ENCODE measurements around the gene MAPK7. TPM values are rescaled to one million over a fixed set of nuclear protein-coding genes. Genes with fewer than 3 reads are reported as not detected.

Gene MAPK7
- total and polyA plus RNA-seq, 2 of the 4 experiments (the other 2 are of a cell fraction): 9.7 to 25.4 TPM

DNA sequence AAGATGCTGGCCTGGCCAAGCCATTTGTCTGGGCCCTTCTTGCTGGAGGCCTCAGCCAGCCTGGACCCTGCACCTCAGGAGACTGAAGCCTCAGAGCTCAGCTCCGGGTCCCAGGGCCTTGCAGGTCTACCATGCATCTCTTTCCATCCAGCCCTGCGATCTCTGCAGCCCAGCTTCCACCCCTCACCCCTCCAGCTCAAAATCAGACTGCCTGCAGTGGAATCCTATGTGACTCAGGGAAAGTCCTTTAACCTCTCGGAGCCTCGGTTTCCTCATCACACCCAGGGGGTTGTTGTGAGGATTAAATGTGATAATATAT lies 12.8 kb upstream of the MAPK7 start:
- Histone ChIP-seq H3K23ac (ENCODE audit: low read depth, low read length) (no peak overlapping the region), H3K4me2 (ENCODE audit: low read depth, low read length) (no peak overlapping the region), H3K4me1 (ENCODE audit: control insufficient read depth, insufficient read depth, low read length) (peaks cover 12% of the 10 kb centered on the region), H3K56ac (ENCODE audit: extremely low read depth, insufficient read depth, low read length) (no peak overlapping the region), H4K20me1 (ENCODE audit: insufficient read depth, low read length) (no peaks in the 10 kb centered on the region), H3K27me3 (ENCODE audit: control insufficient read depth, insufficient read depth, low read length) (no peaks in the 10 kb centered on the region), H3K9me1 (ENCODE audit: insufficient read depth, low read length) (peaks cover 6% of the 10 kb centered on the region; the same call in 1 of the 2 replicates), H2AK9ac (replicated peaks; ENCODE audit: low read depth, low read length, poor library complexity) (no peak overlapping the region), H2AK5ac (ENCODE audit: low read depth, low read length) (no peak overlapping the region), H3K9me3 (ENCODE audit: control insufficient read depth, insufficient read depth, low read length) (no peaks in the 10 kb centered on the region), H2BK20ac (ENCODE audit: low read depth, low read length) (no peak overlapping the region), H3K79me1 (ENCODE audit: low read depth in 1 of 2, low read length in 2 of 2) (peaks cover 4 to 11% of the 10 kb centered on the region in 2 experiments; a peak in 3 of 4 replicates), H2AFZ (replicated peaks; ENCODE audit: low read length, poor library complexity) (no peak overlapping the region), H2BK5ac (ENCODE audit: low read depth, low read length, poor library complexity, severe bottlenecking) (no peak overlapping the region), H4K91ac (ENCODE audit: insufficient read depth, low read depth, low read length) (no peak overlapping the region), H3K4me3 (ENCODE audit: insufficient read depth, low read depth, low read length) (no peak overlapping the region), H3K18ac (ENCODE audit: low read depth, low read length) (no peak overlapping the region), H3K36me3 (ENCODE audit: control insufficient read depth, insufficient read depth, low read length) (no peaks in the 10 kb centered on the region), H2BK120ac (ENCODE audit: low read depth, low read length) (no peak overlapping the region), H4K5ac (ENCODE audit: low read depth, low read length) (no peak overlapping the region), H4K8ac (ENCODE audit: low read depth in 2 of 2, low read length in 2 of 2) (no peak overlapping the region), H3K27ac (ENCODE audit: insufficient read depth, low read length) (no peak overlapping the region), H2BK15ac (ENCODE audit: low read depth, low read length) (no peak overlapping the region), H3K4ac (ENCODE audit: low read depth, low read length) (no peak overlapping the region), H3K14ac (replicated peaks; ENCODE audit: low read depth, low read length) (no peak overlapping the region), H3K9ac (ENCODE audit: low read depth, low read length) (no peak overlapping the region)
- dilution Hi-C loops (cut with HindIII; ENCODE audit: low sequenced_read_pairs, unreplicated experiment): no loop called here
- ChIA-PET CTCF (interaction anchor here (2.3 kb wide), 1 partner anchor 82 kb away, joined by 11 read pairs; no protein-coding TSS in a partner anchor), POLR2A (ENCODE audit: unreplicated experiment) (interaction anchor here (0.6 to 1.2 kb wide), 2 partner anchors 12 to 44 kb away, joined by 3 to 5 read pairs; no protein-coding TSS in a partner anchor)
- ATAC-seq (ENCODE audit: low read depth) (no peak), DNase-seq (no peak)
- intact Hi-C loops (cut with micrococcal nuclease): no loop called here
- BruUV-seq (replicated peaks): no TSS peak
- WGBS, 2 experiments (ENCODE audit: extremely low coverage in 2 of 2, insufficient read length in 1 of 2): 100% methylated on average over 1 of the region's 4 CpGs; no CpG with 5 or more reads in 1 of the 2 experiments
- in situ Hi-C loops (cut with MboI; ENCODE audit: low sequenced_read_pairs): loop anchor here (5.0 kb wide), 1 partner anchor 137 kb away; no protein-coding TSS in a partner anchor
- TF ChIP-seq MAFK (IDR thresholded peaks at IDR 0.05; ENCODE audit: low read depth, low read length) (no peak), CHD1 (IDR thresholded peaks at IDR 0.05; ENCODE audit: low read depth, low read length) (no peak), MAZ (IDR thresholded peaks at IDR 0.05; ENCODE audit: borderline replicate concordance, low read depth, low read length) (no peak), FOS (IDR thresholded peaks at IDR 0.05; ENCODE audit: low read depth, low read length) (no peak), NFE2L2 (IDR thresholded peaks at IDR 0.05; ENCODE audit: low read depth, low read length) (no peak), MXI1 (IDR thresholded peaks at IDR 0.05; ENCODE audit: borderline replicate concordance, low read depth, low read length) (no peak), RCOR1 (IDR thresholded peaks at IDR 0.05; ENCODE audit: insufficient replicate concordance, low read length) (no peak), SMC3 (IDR thresholded peaks at IDR 0.05; ENCODE audit: low read depth, low read length) (no peak), CEBPB (IDR thresholded peaks at IDR 0.05; ENCODE audit: low read depth, low read length) (no peak)
- TF ChIP-seq, protein P1, sequence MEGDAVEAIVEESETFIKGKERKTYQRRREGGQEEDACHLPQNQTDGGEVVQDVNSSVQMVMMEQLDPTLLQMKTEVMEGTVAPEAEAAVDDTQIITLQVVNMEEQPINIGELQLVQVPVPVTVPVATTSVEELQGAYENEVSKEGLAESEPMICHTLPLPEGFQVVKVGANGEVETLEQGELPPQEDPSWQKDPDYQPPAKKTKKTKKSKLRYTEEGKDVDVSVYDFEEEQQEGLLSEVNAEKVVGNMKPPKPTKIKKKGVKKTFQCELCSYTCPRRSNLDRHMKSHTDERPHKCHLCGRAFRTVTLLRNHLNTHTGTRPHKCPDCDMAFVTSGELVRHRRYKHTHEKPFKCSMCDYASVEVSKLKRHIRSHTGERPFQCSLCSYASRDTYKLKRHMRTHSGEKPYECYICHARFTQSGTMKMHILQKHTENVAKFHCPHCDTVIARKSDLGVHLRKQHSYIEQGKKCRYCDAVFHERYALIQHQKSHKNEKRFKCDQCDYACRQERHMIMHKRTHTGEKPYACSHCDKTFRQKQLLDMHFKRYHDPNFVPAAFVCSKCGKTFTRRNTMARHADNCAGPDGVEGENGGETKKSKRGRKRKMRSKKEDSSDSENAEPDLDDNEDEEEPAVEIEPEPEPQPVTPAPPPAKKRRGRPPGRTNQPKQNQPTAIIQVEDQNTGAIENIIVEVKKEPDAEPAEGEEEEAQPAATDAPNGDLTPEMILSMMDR (conservative IDR thresholded peaks at IDR 0.05; ENCODE audit: low read depth, low read length): no peak
- TF ChIP-seq, protein P2, sequence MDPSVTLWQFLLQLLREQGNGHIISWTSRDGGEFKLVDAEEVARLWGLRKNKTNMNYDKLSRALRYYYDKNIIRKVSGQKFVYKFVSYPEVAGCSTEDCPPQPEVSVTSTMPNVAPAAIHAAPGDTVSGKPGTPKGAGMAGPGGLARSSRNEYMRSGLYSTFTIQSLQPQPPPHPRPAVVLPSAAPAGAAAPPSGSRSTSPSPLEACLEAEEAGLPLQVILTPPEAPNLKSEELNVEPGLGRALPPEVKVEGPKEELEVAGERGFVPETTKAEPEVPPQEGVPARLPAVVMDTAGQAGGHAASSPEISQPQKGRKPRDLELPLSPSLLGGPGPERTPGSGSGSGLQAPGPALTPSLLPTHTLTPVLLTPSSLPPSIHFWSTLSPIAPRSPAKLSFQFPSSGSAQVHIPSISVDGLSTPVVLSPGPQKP (IDR thresholded peaks at IDR 0.05; ENCODE audit: borderline replicate concordance, low read depth, low read length): no peak

All from IMR-90 (cell line).